Activated CD4-positive, alpha-beta memory T cell treated with anti-CD3 and anti-CD28 coated beads for 36 hours (primary cell): ENCODE measurements around the gene RFTN1. TPM values are rescaled to one million over a fixed set of nuclear protein-coding genes. Genes with fewer than 3 reads are reported as not detected.

Experiments
- CTCF ChIA-PET: fragments of 350-600 bp; sonication (Branson Sonifier 250); formaldehyde crosslinking; loops from one replicate; lab custom pipeline; 2021; ENCODE audit warnings: antibody characterized with exemption, inconsistent platforms; lab: Charles Lee
- POLR2A ChIA-PET: fragments of 350-600 bp; sonication (Branson Sonifier 250); formaldehyde crosslinking; loops from one replicate; lab custom pipeline; 2021; ENCODE audit warnings: antibody characterized with exemption; lab: Charles Lee
- DNase-seq: peaks from one replicate; pipeline ENCODE4 v3.0.0-alpha.2; 2020
- H3K27ac Mint-ChIP-seq: one replicate; pipeline ENCODE4 v1.8.0; 2021; ENCODE audit warnings: mixed read lengths
- H3K27me3 Mint-ChIP-seq: one replicate; pipeline ENCODE4 v1.8.0; 2021; ENCODE audit warnings: mixed read lengths
- H3K36me3 Mint-ChIP-seq: one replicate; pipeline ENCODE4 v1.8.0; 2021; ENCODE audit warnings: mixed read lengths
- H3K4me1 Mint-ChIP-seq: one replicate; pipeline ENCODE4 v1.8.0; 2021; ENCODE audit warnings: low read depth, mixed read lengths
- H3K4me3 Mint-ChIP-seq: one replicate; pipeline ENCODE4 v1.8.0; 2021; ENCODE audit warnings: mild to moderate bottlenecking, mixed read lengths
- H3K9me3 Mint-ChIP-seq: one replicate; pipeline ENCODE4 v1.8.0; 2021; ENCODE audit warnings: mixed read lengths
- intact Hi-C: fragments of 100-400 bp; cut with micrococcal nuclease; formaldehyde crosslinking; loops from one replicate; pipeline ENCODE4 v1.15.1; 2023
- total RNA-seq, 2 experiments: library from RNA; stranded (reverse); gene quantifications; one replicate each; pipeline ENCODE4 v1.2.3, GENCODE V29; 2021

Gene RFTN1, protein sequence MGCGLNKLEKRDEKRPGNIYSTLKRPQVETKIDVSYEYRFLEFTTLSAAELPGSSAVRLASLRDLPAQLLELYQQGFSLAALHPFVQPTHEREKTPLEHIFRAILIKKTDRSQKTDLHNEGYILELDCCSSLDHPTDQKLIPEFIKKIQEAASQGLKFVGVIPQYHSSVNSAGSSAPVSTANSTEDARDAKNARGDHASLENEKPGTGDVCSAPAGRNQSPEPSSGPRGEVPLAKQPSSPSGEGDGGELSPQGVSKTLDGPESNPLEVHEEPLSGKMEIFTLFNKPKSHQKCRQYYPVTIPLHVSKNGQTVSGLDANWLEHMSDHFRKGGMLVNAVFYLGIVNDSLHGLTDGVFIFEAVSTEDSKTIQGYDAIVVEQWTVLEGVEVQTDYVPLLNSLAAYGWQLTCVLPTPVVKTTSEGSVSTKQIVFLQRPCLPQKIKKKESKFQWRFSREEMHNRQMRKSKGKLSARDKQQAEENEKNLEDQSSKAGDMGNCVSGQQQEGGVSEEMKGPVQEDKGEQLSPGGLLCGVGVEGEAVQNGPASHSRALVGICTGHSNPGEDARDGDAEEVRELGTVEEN
- total RNA-seq = 100 to 1,000 TPM; 104 to 106 TPM

DNA sequence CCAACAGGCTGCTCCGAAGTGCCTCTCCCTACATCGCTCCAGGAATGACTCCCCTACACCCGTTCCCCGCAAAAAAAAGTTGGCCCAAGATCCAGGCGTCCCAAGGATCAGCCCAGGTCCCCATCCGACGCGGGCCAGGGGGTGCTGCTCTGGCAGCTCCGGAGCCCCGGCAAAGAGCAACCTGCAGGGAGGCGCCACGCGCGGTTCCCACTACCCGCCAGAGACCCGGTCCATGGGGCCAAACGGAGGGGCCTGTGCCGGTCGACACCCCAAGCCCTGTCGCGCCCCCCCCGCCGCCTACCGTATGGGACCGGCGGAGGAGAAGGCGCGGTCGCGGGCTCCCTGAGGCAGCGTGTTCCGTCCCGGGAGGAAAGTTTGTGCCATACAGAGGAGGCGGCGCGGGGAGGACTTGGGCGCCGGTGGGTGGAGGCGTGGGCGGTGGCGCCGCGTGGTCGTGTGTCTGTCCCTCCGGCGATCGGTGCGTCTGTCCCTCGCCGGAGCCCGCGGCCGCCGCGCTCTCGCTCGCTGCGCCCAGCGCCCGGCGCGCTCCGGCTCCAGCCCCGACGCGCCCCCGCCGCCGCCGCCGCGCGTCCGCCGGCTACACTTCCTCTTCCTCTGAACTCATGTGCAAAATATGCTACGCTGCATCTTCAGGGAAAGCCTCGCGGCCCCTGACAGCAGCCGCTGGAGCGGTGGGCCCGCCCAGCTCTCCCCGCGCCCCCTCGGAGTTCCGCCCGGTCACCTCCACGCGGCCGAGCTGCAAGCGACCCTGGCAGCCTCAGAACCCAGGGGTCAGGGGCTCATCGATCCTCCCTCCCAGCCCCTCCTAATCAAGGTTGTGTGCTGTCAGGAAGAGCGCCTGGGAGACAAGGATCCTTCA, at the start of gene RFTN1:
Gene RFTN1 (minus strand): TSS at position 559 of the 880 bp plus-strand sequence. CDS start 19,830 bp downstream, outside the sequence.
- Mint-ChIP-seq H3K27me3 (no peaks in the 10 kb centered on the region), H3K4me3 (peak within 1 kb of the TSS; percentile 94), H3K36me3 (peaks cover 19% of the 10 kb centered on the region), H3K27ac (peak within 1 kb of the TSS; percentile 96), H3K4me1 (peaks cover 68% of the 10 kb centered on the region), H3K9me3 (peaks cover 5% of the 10 kb centered on the region)
- ChIA-PET CTCF (interaction anchor here (0.9 to 5.4 kb wide), 3 partner anchors 12 to 224 kb away, joined by 3 to 23 read pairs (median 3); no protein-coding TSS in a partner anchor), POLR2A (interaction anchor here (1.2 to 2.4 kb wide), 5 partner anchors 8 to 249 kb away, joined by 3 to 34 read pairs (median 8); partner anchors contain the start of genes DPH3 and OXNAD1)
- intact Hi-C loops = loop anchor here (2.0 to 5.0 kb wide), 4 partner anchors 37 to 1229 kb away; partner anchors contain the start of gene TBC1D5
- DNase-seq = peak; percentile 71

DNA sequence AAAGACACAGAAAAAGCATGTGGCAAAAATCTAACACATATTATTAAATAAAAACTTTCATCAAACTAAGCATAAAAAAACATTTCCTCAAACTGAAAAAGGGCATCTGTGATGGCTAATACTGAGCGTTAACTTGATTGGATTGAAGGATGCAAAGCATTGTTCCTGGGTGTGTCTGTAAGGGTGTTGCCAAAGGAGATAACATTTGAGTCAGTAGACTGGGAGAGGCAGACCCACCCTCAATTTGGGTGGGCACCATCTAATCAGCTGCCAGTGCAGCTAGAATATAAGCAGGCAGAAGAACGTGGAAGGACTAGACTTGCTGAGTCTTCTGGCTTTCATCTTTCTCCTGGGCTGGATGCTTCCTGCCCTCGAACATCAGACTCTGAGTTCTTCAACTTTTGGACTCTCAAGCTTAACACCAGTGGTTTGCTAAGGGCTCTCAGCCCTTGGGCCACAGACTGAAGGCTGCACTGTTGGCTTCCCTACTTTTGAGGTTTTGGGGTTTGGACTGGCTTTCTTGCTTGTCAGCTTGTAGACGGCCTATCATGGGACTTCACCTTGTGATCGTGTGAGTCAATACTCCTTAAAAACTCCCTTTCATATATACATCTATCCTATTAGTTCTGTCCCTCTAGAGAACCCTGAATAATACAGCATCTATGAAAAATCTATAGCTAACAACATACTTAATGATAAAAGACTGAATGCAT, 46.3 kb upstream of the RFTN1 start:
- Mint-ChIP-seq H3K27ac (no peak overlapping the region), H3K27me3 (peaks cover 5% of the 10 kb centered on the region), H3K4me1 (no peaks in the 10 kb centered on the region), H3K4me3 (no peak overlapping the region), H3K36me3 (no peaks in the 10 kb centered on the region), H3K9me3 (no peaks in the 10 kb centered on the region)
- ChIA-PET CTCF (no interaction called here), POLR2A (no interaction called here)
- intact Hi-C loops = no loop called here
- DNase-seq = no peak

DNA sequence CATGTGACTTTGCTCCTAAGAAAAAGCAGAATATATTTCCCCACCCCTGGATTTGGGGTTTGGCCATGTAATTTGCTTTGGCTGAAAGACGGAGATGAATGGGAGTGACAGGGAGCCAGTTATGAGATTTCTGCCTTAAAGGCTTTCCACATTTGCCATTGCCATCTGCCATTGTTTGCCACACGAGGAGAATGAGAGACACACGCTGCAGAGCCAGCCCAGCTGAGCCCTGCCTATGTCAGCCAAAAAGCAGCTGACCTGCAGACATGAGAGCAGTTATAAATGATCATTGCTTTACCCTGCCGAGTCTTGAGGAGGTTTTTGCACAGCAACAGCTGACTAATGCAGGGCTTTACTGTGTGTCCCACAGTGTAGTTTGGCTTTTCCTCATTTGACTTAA, 40.6 kb upstream of the RFTN1 start:
- H3K27ac Mint-ChIP-seq = no peak overlapping the region
- H3K4me3 Mint-ChIP-seq = no peak overlapping the region
- intact Hi-C loops = loop anchor here (5.0 kb wide), 1 partner anchor 217 kb away; no protein-coding TSS in a partner anchor
- no peaks in the 10 kb centered on the region for H3K9me3 Mint-ChIP-seq
- DNase-seq = no peak
- CTCF ChIA-PET = interaction anchor here (5.9 kb wide), 1 partner anchor 287 kb away, joined by 61 read pairs; the partner anchor contains the start of genes DPH3 and OXNAD1
- peaks cover 3% of the 10 kb centered on the region for H3K4me1 Mint-ChIP-seq
- no peaks in the 10 kb centered on the region for H3K36me3 Mint-ChIP-seq
- H3K27me3 Mint-ChIP-seq = peaks cover 6% of the 10 kb centered on the region
- POLR2A ChIA-PET = no interaction called here

DNA sequence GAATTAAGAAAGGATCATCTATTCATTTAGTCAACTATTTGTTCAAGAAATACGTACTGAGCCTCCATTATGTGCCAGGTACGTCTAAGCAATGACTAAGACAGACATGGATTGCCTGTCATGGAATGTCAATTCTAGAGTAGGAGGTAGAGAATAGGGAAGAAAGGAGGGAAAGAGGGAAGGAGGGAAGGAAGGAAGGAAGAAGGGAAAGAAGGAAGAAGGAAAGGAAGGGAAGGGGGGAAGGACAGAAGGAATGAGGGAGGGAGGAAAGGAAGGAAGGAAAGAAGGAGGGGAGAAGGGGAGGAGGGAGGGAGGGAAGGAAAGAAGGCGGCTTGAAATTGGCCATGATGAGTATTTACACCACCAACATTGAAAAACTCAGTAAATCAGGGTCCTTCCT, 39.3 kb upstream of the RFTN1 start:
- no peak for DNase-seq
- peaks cover 5% of the 10 kb centered on the region for H3K27me3 Mint-ChIP-seq
- ChIA-PET CTCF (interaction anchor here (1.1 to 5.9 kb wide), 3 partner anchors 57 to 286 kb away, joined by 4 to 61 read pairs (median 33); partner anchors contain the start of genes DPH3 and OXNAD1), POLR2A (no interaction called here)
- no peaks in the 10 kb centered on the region for H3K9me3 Mint-ChIP-seq
- intact Hi-C loops = loop anchor here (5.0 kb wide), 1 partner anchor 215 kb away; no protein-coding TSS in a partner anchor
- H3K27ac Mint-ChIP-seq = no peak overlapping the region
- no peaks in the 10 kb centered on the region for H3K36me3 Mint-ChIP-seq
- H3K4me1 Mint-ChIP-seq = peaks cover 3% of the 10 kb centered on the region
- H3K4me3 Mint-ChIP-seq = no peak overlapping the region

DNA sequence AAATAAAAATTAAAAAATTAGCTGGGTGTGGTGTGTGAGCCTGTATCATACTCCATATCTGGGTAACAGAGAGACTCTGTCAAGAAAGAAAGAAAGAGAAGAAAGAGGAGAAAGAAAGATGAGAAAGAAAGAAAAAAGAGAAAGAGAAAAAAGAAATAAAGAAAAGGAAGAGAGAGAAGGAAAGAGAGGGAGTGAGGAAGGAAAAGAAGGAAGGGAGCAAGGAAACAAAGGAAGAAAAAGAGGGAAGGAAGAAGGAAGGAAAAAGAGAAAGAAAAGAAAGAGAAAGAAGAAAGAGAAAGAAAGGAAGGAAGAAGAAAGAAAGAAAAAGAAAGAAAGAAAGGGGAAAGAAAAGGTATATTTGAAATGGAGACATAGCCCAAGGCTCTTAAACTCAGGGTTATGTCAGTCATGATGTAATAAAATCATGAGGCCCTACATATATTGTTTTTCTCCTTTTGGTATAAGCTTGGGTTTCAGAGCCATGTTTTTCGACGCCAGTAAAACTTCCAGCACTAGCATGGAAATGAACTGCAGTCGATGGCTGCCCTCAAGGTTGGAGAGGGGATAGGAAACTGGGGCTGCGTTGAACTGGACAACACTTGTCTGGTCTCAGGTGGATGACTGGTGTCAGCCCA, 38.0 kb upstream of the RFTN1 start:
- Mint-ChIP-seq H3K4me3 (no peak overlapping the region), H3K9me3 (no peaks in the 10 kb centered on the region), H3K27ac (peak overlapping the region; percentile 59), H3K36me3 (no peaks in the 10 kb centered on the region), H3K4me1 (peaks cover 3% of the 10 kb centered on the region), H3K27me3 (peaks cover 5% of the 10 kb centered on the region)
- ChIA-PET CTCF (interaction anchor here (1.0 to 5.9 kb wide), 6 partner anchors 231 to 284 kb away, joined by 3 to 61 read pairs (median 12); partner anchors contain the start of genes DPH3 and OXNAD1), POLR2A (no interaction called here)
- intact Hi-C loops = loop anchor here (1.0 to 5.0 kb wide), 4 partner anchors 39 to 503 kb away; partner anchors contain the start of gene RFTN1
- no peak for DNase-seq

DNA sequence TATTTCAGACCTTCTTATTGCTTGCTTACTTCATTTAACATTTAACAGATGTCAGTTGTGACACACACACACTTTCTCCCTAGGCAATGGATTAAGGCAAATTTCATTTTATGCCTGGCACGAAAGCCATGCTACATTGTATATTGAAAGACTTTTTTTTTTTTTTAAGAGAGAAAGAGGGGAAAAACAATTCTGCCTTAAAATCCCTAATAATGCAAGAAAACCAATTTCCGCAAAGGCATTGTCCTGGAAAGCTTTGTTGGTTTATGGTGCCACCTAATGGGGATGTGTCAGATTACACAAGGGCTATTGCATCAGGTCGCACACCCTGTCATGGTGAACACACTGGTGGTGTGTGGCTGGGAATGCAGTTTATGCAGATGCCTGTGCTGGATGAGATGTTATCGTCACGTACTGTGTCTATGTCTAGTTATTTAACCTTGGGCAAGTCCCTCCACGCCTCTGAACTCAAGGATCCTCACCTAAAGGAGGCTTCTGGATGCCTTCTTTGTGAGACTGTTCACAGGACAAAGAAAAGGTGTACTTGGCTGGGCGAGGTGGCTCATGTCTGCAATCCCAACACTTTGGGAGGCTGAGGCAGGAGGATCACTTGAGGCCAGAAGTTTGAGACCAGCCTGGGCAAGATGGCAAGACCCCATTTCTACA, 37.3 kb upstream of the RFTN1 start:
- Mint-ChIP-seq H3K4me1 (peaks cover 3% of the 10 kb centered on the region), H3K36me3 (no peaks in the 10 kb centered on the region), H3K27me3 (peaks cover 5% of the 10 kb centered on the region), H3K4me3 (peak overlapping the region; percentile 3), H3K9me3 (no peaks in the 10 kb centered on the region), H3K27ac (peak overlapping the region; percentile 59)
- peak; percentile 82 for DNase-seq
- ChIA-PET POLR2A (interaction anchor here (1.0 to 1.1 kb wide), 2 partner anchors 264 to 287 kb away, joined by 3 read pairs; no protein-coding TSS in a partner anchor), CTCF (interaction anchor here (0.6 to 5.9 kb wide), 14 partner anchors 34 to 284 kb away, joined by 3 to 61 read pairs (median 4); partner anchors contain the start of genes DPH3 and OXNAD1)
- intact Hi-C loops = loop anchor here (1.0 to 5.0 kb wide), 6 partner anchors 38 to 502 kb away; partner anchors contain the start of gene RFTN1

DNA sequence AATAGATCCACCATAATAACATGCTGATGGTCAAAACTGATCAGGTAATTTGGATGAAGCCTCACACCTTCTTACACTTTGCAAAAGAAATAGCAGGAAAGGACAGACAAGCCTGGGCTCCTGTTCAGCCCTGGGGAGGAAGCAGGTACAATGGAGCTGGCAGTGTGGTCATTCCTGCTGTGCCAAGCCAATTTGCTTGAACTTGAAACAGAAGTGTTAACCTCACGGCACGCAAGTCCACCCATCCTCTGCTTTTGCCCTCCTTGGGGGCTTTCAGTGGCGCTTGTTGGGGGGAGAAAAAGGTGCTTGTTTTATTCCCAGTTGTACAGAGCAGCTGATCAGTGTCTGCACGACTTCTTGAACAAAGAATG, 36.8 kb upstream of the RFTN1 start:
- intact Hi-C loops = loop anchor here (1.0 to 5.0 kb wide), 5 partner anchors 37 to 501 kb away; partner anchors contain the start of gene RFTN1
- CTCF ChIA-PET = interaction anchor here (0.6 to 5.9 kb wide), 14 partner anchors 34 to 283 kb away, joined by 3 to 61 read pairs (median 4); partner anchors contain the start of genes DPH3 and OXNAD1
- no peak for DNase-seq
- Mint-ChIP-seq H3K4me1 (peaks cover 3% of the 10 kb centered on the region), H3K27ac (no peak overlapping the region), H3K36me3 (no peaks in the 10 kb centered on the region), H3K9me3 (no peaks in the 10 kb centered on the region), H3K4me3 (no peak overlapping the region), H3K27me3 (peaks cover 5% of the 10 kb centered on the region)
- POLR2A ChIA-PET = interaction anchor here (1.0 to 1.1 kb wide), 2 partner anchors 264 to 287 kb away, joined by 3 read pairs; no protein-coding TSS in a partner anchor

DNA sequence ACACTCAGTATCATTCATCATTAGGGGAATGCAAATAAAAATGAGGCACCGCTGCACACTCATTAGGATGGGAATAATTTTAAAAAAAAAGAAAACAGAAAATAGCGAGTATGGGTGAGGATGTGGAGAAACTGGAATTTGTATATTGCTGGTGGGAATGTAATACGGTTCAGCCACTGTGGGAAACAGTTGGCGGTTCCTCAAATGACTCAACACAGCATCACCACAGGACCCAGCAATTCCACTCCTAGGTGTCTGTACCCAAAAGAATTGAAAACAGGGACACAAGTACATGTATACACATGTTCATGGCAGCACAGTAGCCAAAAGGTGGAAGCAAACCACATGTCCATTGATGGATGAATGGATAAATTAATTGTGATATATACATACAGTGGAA, 35.2 kb upstream of the RFTN1 start:
- peaks cover 3% of the 10 kb centered on the region for H3K4me1 Mint-ChIP-seq
- H3K36me3 Mint-ChIP-seq = no peaks in the 10 kb centered on the region
- ChIA-PET POLR2A (no interaction called here), CTCF (interaction anchor here (5.9 kb wide), 1 partner anchor 282 kb away, joined by 61 read pairs; the partner anchor contains the start of genes DPH3 and OXNAD1)
- H3K27ac Mint-ChIP-seq = no peak overlapping the region
- intact Hi-C loops = no loop called here
- H3K27me3 Mint-ChIP-seq = peaks cover 5% of the 10 kb centered on the region
- no peak overlapping the region for H3K4me3 Mint-ChIP-seq
- no peaks in the 10 kb centered on the region for H3K9me3 Mint-ChIP-seq
- no peak for DNase-seq

DNA sequence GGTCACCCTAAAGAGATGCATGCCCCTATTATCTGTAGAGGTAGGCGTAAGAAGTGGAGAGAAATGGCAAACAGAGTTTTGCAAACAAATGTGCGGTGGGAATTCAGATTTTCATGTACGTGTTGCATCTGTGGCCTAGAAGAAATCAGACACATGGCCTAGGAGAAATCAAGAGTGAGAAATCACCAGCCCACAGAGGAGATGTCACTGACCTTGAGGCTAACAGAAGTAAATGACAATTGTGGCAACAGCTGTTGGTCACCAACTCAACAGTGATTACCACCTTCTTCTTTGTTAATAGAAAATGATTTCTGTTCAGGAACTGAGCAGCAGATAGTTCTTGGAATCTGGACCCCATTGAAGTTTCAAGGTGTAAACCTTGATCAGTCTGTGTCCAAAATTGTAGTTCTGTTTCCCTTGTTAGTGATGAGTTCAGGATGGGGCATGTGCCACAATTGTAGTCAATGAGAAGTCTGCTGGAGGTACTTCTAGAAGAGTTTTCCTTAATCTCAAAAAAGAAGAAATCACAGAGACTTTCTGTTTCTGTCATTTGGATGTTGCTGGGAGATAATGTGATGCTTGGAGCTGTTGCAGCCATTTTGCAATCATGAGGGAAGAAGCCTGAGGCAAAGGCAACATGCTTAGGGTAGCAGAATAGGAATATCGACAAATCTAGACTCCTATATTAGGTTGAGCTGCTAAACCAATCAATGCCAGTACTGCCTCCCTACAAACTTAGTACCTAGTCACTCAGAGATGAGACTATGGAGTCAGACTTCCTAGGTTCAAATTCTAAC, 34.3 kb upstream of the RFTN1 start:
- H3K27ac Mint-ChIP-seq = no peak overlapping the region
- H3K4me1 Mint-ChIP-seq = peaks cover 3% of the 10 kb centered on the region
- no peak overlapping the region for H3K4me3 Mint-ChIP-seq
- H3K9me3 Mint-ChIP-seq = no peaks in the 10 kb centered on the region
- DNase-seq = no peak
- H3K36me3 Mint-ChIP-seq = no peaks in the 10 kb centered on the region
- H3K27me3 Mint-ChIP-seq = peaks cover 5% of the 10 kb centered on the region
- intact Hi-C loops = no loop called here
- CTCF ChIA-PET = interaction anchor here (1.2 to 1.8 kb wide), 2 partner anchors 257 to 278 kb away, joined by 3 to 6 read pairs; no protein-coding TSS in a partner anchor
- POLR2A ChIA-PET = interaction anchor here (1.3 kb wide), 1 partner anchor 36 kb away, joined by 4 read pairs; no protein-coding TSS in a partner anchor
